B cell (primary cell): ENCODE data around the gene PSMB8. TPM values are rescaled to one million over a fixed set of nuclear protein-coding genes. Genes with fewer than 3 reads are reported as not detected.

Experiments used
- ATAC-seq: fragments of 200-7000 bp; cut with Tn5 transposase; one replicate; pipeline ENCODE4 v1.10.0; 2021; ENCODE audit warnings: low read depth, mild to moderate bottlenecking, moderate number of reproducible peaks, moderate library complexity
- CTCF ChIA-PET: fragments of 350-600 bp; sonication (Branson Sonifier 250); formaldehyde crosslinking; loops from one replicate; lab custom pipeline; 2021; ENCODE audit warnings: antibody characterized with exemption, inconsistent platforms; lab: Charles Lee
- POLR2A ChIA-PET: fragments of 350-600 bp; sonication (Branson Sonifier 250); formaldehyde crosslinking; loops from one replicate; lab custom pipeline; 2021; ENCODE audit warnings: antibody characterized with exemption; lab: Charles Lee
- DNase-seq: peaks from one replicate; pipeline ENCODE4 v3.0.0; 2013
- H2AFZ ChIP-seq: 2 replicates; pipeline ENCODE4 v1.6.1; 2012; ENCODE audit warnings: mild to moderate bottlenecking, low read depth, low read length; ENCODE audit not compliant: insufficient read depth, poor library complexity, severe bottlenecking
- H3K27ac ChIP-seq, 2 donors: 1 replicate in 1 of 2; 2 replicates in 1 of 2; pipeline ENCODE4 v1.5.1; 2012 to 2013; ENCODE audit warnings: low read length in 2 of 2, mild to moderate bottlenecking in 2 of 2, moderate library complexity in 1 of 2
- H3K27me3 ChIP-seq, 4 experiments: fragments of 200-600 bp in 1 of 4; sonication (generic) in 1 of 4; replicated peaks in 1 of 4; 1 replicate in 2 of 4; 2 replicates in 2 of 4; pipeline versions ENCODE4 v1.6.1 to v1.7.0; 2013 to 2016; ENCODE audit warnings: low read length in 3 of 4, mild to moderate bottlenecking in 2 of 4, mixed read lengths in 1 of 4, moderate library complexity in 1 of 4; ENCODE audit not compliant: insufficient read depth in 4 of 4, control insufficient read depth in 3 of 4; ENCODE audit errors: control extremely low read depth in 1 of 4
- H3K36me3 ChIP-seq, 2 experiments: replicated peaks in 1 of 2; 1 replicate in 1 of 2; 2 replicates in 1 of 2; pipeline versions ENCODE4 v1.6.1 to v1.7.1; 2013; ENCODE audit warnings: low read length in 1 of 2; ENCODE audit not compliant: insufficient read depth in 2 of 2, control insufficient read depth in 1 of 2; ENCODE audit errors: control extremely low read depth in 1 of 2, extremely low read depth in 1 of 2
- H3K4me1 ChIP-seq, 2 donors: fragments of 200-600 bp in 1 of 2; sonication (generic) in 1 of 2; 1 replicate in 1 of 2; 2 replicates in 1 of 2; pipeline versions ENCODE4 v1.5.1 to v1.6.1; 2013 to 2017; ENCODE audit warnings: low read length in 2 of 2; ENCODE audit not compliant: control insufficient read depth in 2 of 2, insufficient read depth in 2 of 2
- H3K4me2 ChIP-seq: replicated peaks from 2 replicates; pipeline ENCODE3; 2012; ENCODE audit warnings: mild to moderate bottlenecking, low read depth, low read length; ENCODE audit not compliant: poor library complexity, severe bottlenecking
- H3K4me3 ChIP-seq, 5 experiments: fragments of 200-600 bp in 1 of 5; sonication (generic) in 1 of 5; 1 replicate in 3 of 5; 2 replicates in 2 of 5; pipeline versions ENCODE4 v1.5.1 to v1.7.0; 2011 to 2016; ENCODE audit warnings: low read length in 4 of 5, mild to moderate bottlenecking in 4 of 5, low read depth in 2 of 5, control low read depth in 1 of 5, moderate library complexity in 1 of 5; ENCODE audit not compliant: insufficient read depth in 1 of 5; ENCODE audit errors: control extremely low read depth in 1 of 5, extremely low read depth in 1 of 5
- H3K79me2 ChIP-seq: fragments of 200-600 bp; sonication (generic); one replicate; pipeline ENCODE4 v1.6.0; 2016; ENCODE audit warnings: low read length; ENCODE audit not compliant: control insufficient read depth, insufficient read depth
- H3K9ac ChIP-seq: fragments of 200-600 bp; sonication (generic); 2 replicates; pipeline ENCODE4 v1.6.1; 2017; ENCODE audit warnings: mild to moderate bottlenecking, low read length, moderate library complexity
- H3K9me3 ChIP-seq, 3 donors: one replicate each; pipeline versions ENCODE4 v1.6.1 to v1.7.1; 2013; ENCODE audit warnings: low read length in 2 of 3; ENCODE audit not compliant: control insufficient read depth in 2 of 3, insufficient read depth in 1 of 3; ENCODE audit errors: control extremely low read depth in 1 of 3
- H4K20me1 ChIP-seq: 2 replicates; pipeline ENCODE4 v1.6.0; 2012; ENCODE audit warnings: mild to moderate bottlenecking, low read length; ENCODE audit not compliant: insufficient read depth, control insufficient read depth, poor library complexity, severe bottlenecking
- H3K27ac Mint-ChIP-seq: one replicate; pipeline ENCODE4 v1.8.0; 2021; ENCODE audit warnings: mixed read lengths
- H3K27me3 Mint-ChIP-seq: one replicate; pipeline ENCODE4 v1.8.0; 2021; ENCODE audit warnings: mixed read lengths
- H3K4me1 Mint-ChIP-seq: one replicate; pipeline ENCODE4 v1.8.0; 2021; ENCODE audit warnings: mixed read lengths
- H3K4me3 Mint-ChIP-seq: one replicate; pipeline ENCODE4 v1.8.0; 2021; ENCODE audit warnings: mixed read lengths
- H3K9me3 Mint-ChIP-seq: one replicate; pipeline ENCODE4 v1.8.0; 2022; ENCODE audit warnings: mixed read lengths; ENCODE audit not compliant: insufficient read depth
- CTCF ChIP-seq: fragments of 200-600 bp; IDR thresholded peaks from one replicate; pipeline ENCODE4 v1.8.0; 2022; ENCODE audit warnings: antibody characterized with exemption, mild to moderate bottlenecking
- EZH2 ChIP-seq: IDR thresholded peaks from 2 replicates; pipeline ENCODE4 v1.6.1; 2012; ENCODE audit warnings: borderline replicate concordance, low read depth, mild to moderate bottlenecking, moderate library complexity, low read length; ENCODE audit not compliant: insufficient read depth, poor library complexity, severe bottlenecking
- WGBS: methylation state at CpG from one replicate; pipeline ENCODE4 v1.1.5; 2013; ENCODE audit warnings: missing lambda C conversion rate; ENCODE audit not compliant: insufficient coverage; 5-methylcytosine and 5-hydroxymethylcytosine counted together
- intact Hi-C: fragments of 100-400 bp; cut with micrococcal nuclease; formaldehyde crosslinking; loops from one replicate; pipeline ENCODE4 v1.10.0; 2022
- polyA plus RNA-seq: library from polyadenylated mRNA; depleted of rRNA; stranded (reverse); fragments of >200 nt; gene quantifications from 2 replicates; pipeline ENCODE4 v1.2.3, GENCODE V29; 2012
- total RNA-seq, 2 donors: library from RNA; stranded (reverse); fragments of 120-200 nt in 1 of 2; gene quantifications; 1 replicate in 1 of 2; 2 replicates in 1 of 2; pipeline versions ENCODE4 v1.2.3 to v1.2.4, GENCODE V29; 2013 to 2022

PSMB8 gene
- total and polyA plus RNA-seq, 2 donors (not counting 1 experiment from before 2014, with no cell fraction given), result 129 to 256 TPM

DNA sequence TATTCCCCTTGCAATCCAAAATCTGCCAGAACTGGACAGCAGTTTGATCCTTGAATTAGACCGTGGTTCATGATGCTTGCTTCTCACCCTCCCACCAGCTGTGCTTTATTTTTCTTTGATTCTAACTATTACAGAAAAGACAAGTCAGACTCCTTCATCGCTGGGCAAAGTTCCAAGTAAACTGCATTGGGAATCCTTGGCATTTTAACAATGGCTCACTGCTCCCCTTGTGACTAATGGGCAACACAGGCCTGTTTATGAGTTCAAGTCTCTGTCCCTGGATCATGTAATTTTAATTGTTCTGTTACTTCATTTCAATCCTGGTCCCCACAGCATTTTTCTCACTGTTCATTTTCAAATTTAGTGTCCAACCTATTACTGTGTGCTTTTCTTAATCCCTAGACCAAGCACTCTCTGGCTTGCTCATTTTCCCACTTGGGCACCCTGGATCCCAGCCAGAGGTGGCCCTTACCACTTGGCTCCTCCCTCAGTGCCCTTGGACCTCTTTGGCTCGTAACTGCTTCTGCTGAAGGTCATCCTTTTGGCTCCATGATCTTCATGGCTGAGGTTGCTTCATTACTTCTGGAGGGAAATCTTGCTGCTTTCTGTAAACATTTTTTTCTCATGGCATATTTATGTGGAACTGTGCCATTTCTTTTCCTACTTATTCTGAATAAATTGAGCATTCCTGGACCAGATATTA, 43.0 kb upstream of the PSMB8 start:
- ChIA-PET CTCF (interaction anchor here (1.0 to 14.6 kb wide), 24 partner anchors 8 to 473 kb away, joined by 3 to 305 read pairs (median 8); partner anchors contain the start of genes BRD2, HLA-DMA and HLA-DMB), POLR2A (interaction anchor here (0.6 to 2.8 kb wide), 4 partner anchors 53 to 85 kb away, joined by 3 to 14 read pairs (median 5); partner anchors contain the start of gene BRD2)
- Histone ChIP-seq H3K27ac (no peak overlapping the region), H3K9ac (no peak overlapping the region), H3K36me3 (peaks cover 1 to 2% of the 10 kb centered on the region in 2 experiments), H3K4me1 (peaks cover 9 to 10% of the 10 kb centered on the region in 2 donors), H3K4me2 (no peak overlapping the region), H3K9me3 (no peaks in the 10 kb centered on the region), H3K79me2 (peaks cover 7% of the 10 kb centered on the region), H4K20me1 (no peaks in the 10 kb centered on the region), H2AFZ (no peak overlapping the region), H3K4me3 (no peak overlapping the region), H3K27me3 (no peaks in the 10 kb centered on the region)
- ATAC-seq, result no peak
- intact Hi-C loops, result no loop called here
- H3K4me1 Mint-ChIP-seq, result peaks cover 20% of the 10 kb centered on the region
- no peak for DNase-seq
- 83% methylated on average over 3 of the region's 3 CpGs for WGBS
- H3K27ac Mint-ChIP-seq, result peak overlapping the region; percentile 33
- H3K4me3 Mint-ChIP-seq, result no peak overlapping the region
- no peaks in the 10 kb centered on the region for H3K9me3 Mint-ChIP-seq
- no peaks in the 10 kb centered on the region for H3K27me3 Mint-ChIP-seq
- TF ChIP-seq CTCF (no peak), EZH2 (no peak)
